Measurements from ENCODE around the gene PAQR4.

Gene PAQR4

DNA sequence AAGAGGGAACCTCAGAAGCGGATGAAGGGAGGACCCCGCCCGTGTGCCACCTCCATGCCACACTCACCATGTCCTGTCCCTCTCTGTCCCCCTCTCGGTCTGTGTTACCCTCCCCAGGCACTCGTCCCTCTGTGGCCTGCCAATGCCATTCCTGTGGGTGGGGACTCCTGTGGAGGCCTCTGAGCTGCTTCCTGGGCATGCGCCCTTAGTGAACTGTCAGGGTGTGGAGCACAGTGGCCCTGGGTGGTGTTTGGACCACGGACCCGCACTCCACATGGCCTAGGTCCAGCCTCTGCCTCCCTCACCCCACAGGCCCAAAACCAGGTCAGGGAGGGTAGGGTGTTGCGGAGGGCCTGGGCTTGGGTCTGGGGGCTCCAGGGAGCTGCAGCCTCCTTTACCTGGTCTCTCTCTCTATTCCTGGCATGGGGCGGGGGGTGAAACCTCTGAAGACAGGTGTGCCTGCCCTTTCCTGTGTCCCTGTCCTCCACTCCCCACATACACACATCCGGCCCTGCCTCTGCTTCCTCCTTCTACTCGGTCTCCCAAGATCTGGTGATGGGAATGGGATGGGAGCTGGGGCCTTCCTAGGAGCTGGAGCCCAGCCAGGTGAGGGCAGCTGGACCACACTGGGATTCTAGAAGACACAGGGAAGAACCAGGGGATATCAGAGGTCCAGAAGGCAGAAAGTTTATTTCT is 22.6 kb downstream of the PAQR4 start:
- no peak for TF ChIP-seq GATA2 (IDR thresholded peaks at IDR 0.05; ENCODE audit: low read depth, low read length)
- TF ChIP-seq GATA3 (IDR thresholded peaks at IDR 0.05; ENCODE audit: low read depth, low read length), result no peak

DNA sequence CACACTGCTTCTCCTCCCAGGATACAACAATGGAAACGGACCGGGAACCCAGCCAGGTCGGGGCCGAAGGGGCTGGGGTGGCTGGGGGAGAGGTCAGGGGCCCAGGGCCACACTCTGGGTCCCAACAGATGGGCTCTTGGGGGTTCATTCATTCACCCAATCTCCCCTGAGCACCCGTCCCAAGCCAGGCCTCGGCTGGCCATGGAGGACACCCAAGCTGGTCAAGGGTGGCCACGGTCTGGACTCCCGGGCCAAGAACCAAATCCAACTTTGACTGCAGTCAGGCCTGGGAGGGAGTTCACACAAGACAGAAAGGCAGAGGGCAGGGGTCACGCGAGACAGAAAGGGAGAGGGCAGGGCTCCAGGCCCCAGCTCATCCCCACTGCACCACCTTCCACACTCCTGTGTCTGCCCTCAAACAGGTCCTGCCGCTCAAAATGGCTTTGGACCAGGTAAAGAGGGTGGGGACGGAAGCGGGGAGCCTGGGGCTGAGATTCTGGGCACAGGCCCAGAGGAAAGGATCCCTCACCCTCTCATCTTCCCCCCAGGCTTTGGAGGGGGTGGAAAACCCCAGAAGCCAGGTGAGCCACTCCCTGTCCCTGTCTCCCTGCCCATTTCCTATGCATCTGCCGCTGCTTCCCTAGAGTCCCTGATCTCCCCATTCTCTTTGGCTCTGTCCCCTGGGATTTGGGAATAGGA is 23.4 kb downstream of the PAQR4 start:
- TF ChIP-seq GATA3 (IDR thresholded peaks at IDR 0.05; ENCODE audit: low read depth, low read length) (no peak), GATA2 (IDR thresholded peaks at IDR 0.05; ENCODE audit: low read depth, low read length) (no peak)

DNA sequence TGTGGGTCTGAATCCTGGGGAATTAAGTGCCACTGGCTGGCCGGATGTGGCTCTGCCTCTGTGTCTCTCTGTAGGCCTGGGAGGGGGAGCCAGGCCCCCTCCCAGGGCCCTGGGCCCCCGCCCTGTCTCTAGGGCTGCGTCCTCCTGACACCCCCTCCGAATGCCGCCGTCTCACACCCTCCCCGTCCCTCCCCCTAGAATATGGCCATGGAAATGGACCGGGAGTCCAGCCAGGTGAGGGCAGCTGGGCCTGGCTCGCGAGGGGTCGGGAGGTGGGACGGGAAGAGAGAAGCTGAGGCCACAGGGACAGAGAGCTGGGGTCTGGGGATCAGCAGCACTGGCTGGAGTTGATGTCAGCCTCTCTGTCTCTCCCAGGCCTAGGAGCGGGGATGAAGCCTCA is 27.1 kb downstream of the PAQR4 start:
- no peak for TF ChIP-seq GATA2 (IDR thresholded peaks at IDR 0.05; ENCODE audit: low read depth, low read length)
- no peak for TF ChIP-seq GATA3 (IDR thresholded peaks at IDR 0.05; ENCODE audit: low read depth, low read length)

GRCh38 chr16:2999929-3000328 is 30.8 kb downstream of the PAQR4 start:
- no peak for TF ChIP-seq GATA2 (IDR thresholded peaks at IDR 0.05; ENCODE audit: low read depth, low read length)
- no peak for TF ChIP-seq GATA3 (IDR thresholded peaks at IDR 0.05; ENCODE audit: low read depth, low read length)

DNA sequence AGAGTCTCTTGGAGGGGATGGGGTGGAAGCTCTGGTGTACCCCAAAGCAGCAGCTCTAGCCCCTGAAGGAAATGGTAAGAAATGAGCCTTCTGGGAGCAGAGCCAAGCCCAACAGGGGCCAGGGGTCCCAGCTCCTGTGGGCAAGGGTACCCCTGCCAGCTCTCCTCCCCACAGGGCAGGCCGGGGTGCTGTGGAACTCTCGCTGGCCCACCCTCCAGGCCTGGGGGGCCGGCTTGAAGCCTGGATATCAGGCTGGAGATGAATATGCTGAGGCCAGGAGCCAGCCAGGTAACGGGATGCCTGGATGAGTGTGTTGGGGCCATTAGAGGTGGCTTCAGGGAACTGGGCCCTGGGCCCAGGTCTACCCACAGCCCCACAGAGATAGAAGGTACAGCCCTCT is 31.4 kb downstream of the PAQR4 start:
- TF ChIP-seq GATA2 (IDR thresholded peaks at IDR 0.05; ENCODE audit: low read depth, low read length) (no peak), GATA3 (IDR thresholded peaks at IDR 0.05; ENCODE audit: low read depth, low read length) (no peak)

GRCh38 chr16:3001316-3001715 is 32.2 kb downstream of the PAQR4 start:
- TF ChIP-seq GATA3 (IDR thresholded peaks at IDR 0.05; ENCODE audit: low read depth, low read length), result no peak
- no peak for TF ChIP-seq GATA2 (IDR thresholded peaks at IDR 0.05; ENCODE audit: low read depth, low read length)

- TF ChIP-seq GATA3 (IDR thresholded peaks at IDR 0.05; ENCODE audit: low read depth, low read length) (no peak), GATA2 (IDR thresholded peaks at IDR 0.05; ENCODE audit: low read depth, low read length) (no peak)
Observed at GRCh38 chr16:3003582-3004270, 34.6 kb downstream of the PAQR4 start.

DNA sequence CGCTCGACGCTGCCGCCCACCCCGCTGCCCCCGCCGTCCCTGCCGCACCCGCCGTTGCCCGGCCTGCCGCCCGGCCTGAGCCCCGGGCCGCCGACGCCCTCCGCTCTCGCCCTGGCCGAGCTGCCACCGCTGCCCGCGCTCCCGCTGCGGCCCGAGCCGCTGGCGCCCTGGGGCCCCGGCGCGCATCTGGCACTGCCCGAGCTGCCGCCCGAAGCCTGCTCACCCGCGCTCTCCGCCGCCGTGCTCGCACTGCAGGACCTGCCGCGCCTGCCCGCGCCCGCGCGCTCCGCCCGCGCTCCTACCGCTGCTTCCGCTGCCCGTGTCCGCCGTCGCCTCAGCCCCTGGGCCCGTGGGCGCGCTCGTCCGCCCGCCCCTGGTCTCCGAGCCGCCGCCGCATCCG is 35.2 kb downstream of the PAQR4 start:
- TF ChIP-seq GATA2 (IDR thresholded peaks at IDR 0.05; ENCODE audit: low read depth, low read length) (no peak), GATA3 (IDR thresholded peaks at IDR 0.05; ENCODE audit: low read depth, low read length) (no peak)

DNA sequence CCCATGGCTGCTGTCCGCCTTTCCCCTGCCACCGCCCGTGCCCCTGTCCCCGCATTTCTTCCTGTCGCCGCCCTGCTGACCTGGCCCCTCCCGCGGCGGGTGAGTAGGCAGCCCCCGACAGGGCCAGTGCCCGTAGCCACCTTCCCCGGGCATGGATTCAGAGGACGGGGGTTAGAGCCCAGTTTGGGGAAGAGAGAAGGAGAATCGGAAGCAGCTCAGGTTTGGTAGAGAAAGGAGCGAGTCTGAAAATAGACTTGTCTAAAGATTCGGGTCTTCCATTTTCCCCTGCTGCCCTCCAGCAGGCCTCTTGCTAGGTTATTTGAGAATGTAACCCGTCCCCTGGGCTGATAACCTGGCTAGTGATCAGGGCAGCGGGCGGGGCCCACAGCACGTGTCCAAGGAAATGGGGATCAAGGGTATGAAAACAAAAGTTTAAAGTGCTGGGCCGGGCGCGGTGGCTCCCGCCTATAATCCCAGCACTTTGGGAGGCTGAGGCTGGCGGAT is 35.7 kb downstream of the PAQR4 start:
- TF ChIP-seq GATA2 (IDR thresholded peaks at IDR 0.05; ENCODE audit: low read depth, low read length) (no peak), GATA3 (IDR thresholded peaks at IDR 0.05; ENCODE audit: low read depth, low read length) (no peak)

GRCh38 chr16:3007059-3007956 is 38.2 kb downstream of the PAQR4 start:
- TF ChIP-seq GATA3 (IDR thresholded peaks at IDR 0.05; ENCODE audit: low read depth, low read length) (no peak), GATA2 (IDR thresholded peaks at IDR 0.05; ENCODE audit: low read depth, low read length) (no peak)

DNA sequence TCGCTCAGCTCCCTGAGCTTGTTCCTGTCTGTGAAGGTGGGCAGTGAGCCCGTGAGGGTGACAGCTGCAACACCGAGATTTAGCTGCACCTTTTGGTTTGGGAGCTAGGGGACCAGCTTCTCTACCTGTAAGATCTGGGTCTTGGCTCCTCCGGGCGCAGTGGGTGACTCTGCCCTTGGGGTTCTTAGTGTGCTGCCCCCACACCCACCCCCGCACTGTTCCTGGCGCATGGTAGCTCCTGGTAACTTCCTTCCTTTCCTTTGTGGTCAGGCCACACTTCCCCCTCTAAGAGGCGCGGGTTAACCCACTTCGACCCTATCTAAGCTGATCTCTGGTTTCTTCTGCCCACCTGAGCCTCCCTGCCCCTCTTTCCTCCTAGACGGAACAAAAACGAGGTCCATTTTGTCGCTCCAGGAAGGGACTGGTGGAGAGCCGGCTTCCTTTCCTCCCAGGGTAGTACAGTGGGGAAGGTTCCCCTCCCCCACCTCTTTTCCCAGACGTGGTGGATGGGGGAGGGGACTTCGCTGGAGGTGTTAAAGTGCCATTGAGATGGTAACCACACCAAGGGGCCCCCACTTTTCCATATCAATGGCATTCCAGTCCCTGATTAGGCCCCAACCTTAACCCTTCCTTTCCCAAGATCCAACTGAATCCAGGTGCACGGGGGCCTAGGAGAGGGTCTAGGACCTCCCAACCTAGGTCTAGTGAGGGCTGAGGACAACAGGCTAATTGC is 39.0 kb downstream of the PAQR4 start:
- no peak for TF ChIP-seq GATA3 (IDR thresholded peaks at IDR 0.05; ENCODE audit: low read depth, low read length)
- no peak for TF ChIP-seq GATA2 (IDR thresholded peaks at IDR 0.05; ENCODE audit: low read depth, low read length)

DNA sequence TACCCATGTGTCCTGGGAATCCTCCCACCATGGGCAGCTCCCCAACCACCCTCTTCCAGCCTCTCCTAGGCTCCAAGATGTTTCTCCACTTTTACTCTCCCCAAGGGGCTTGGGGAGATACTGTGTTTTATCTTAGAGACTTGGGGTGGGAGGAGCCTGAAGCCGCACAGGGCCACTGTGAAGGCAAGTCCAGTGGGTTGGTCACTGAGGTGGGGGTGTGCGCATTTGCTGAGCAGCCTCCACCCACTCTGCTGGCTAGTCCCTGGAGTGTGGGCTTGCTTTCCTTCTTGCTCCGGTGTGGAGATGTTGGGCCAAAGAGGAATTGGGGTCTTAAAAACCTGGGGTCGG is 39.5 kb downstream of the PAQR4 start:
- no peak for TF ChIP-seq GATA2 (IDR thresholded peaks at IDR 0.05; ENCODE audit: low read depth, low read length)
- TF ChIP-seq GATA3 (IDR thresholded peaks at IDR 0.05; ENCODE audit: low read depth, low read length), result no peak
